HEK293 (cell line): ENCODE measurements around the gene ZGPAT.
A peak's percentile ranks its signal among the peaks of the same experiment; 100 is the strongest.

ENCODE experiments used
- CTCF ChIA-PET: fragments of 350-600 bp; formaldehyde crosslinking; extraction: SDS; loops from one replicate; lab custom pipeline; 2021; ENCODE audit warnings: antibody characterized with exemption; lab: Yijun Ruan, JAX
- POLR2A ChIA-PET: fragments of 300-600 bp; formaldehyde crosslinking; extraction: SDS; loops from one replicate; lab custom pipeline; 2020; ENCODE audit warnings: antibody characterized with exemption, inconsistent platforms; lab: Yijun Ruan, JAX
- H3K27ac ChIP-seq: fragments of 200-500 bp; sonication (Bioruptor generic); 2 replicates; pipeline ENCODE4 v1.5.1; 2014; ENCODE audit warnings: low read depth, low read length, control low read depth, inconsistent platforms; ENCODE audit errors: extremely low read depth
- H3K36me3 ChIP-seq, 2 experiments: fragments of 200-500 bp in 1 of 2; sonication (Bioruptor generic) in 1 of 2; 1 replicate in 1 of 2; 2 replicates in 1 of 2; pipeline ENCODE4 v1.5.1; 2014 to 2017; ENCODE audit warnings: inconsistent platforms in 2 of 2, low read length in 2 of 2; ENCODE audit not compliant: control insufficient read depth in 2 of 2, insufficient read depth in 1 of 2
- H3K4me1 ChIP-seq: fragments of 200-500 bp; sonication (Bioruptor generic); 2 replicates; pipeline ENCODE4 v1.5.1; 2014; ENCODE audit warnings: mild to moderate bottlenecking, low read length, inconsistent platforms; ENCODE audit not compliant: control insufficient read depth, insufficient read depth
- H3K4me3 ChIP-seq: 2 replicates; pipeline ENCODE4 v1.5.1; 2011; ENCODE audit warnings: low read depth, mild to moderate bottlenecking, control low read depth, low read length, moderate library complexity
- H3K9me3 ChIP-seq: fragments of 200-500 bp; sonication (Bioruptor generic); 2 replicates; pipeline ENCODE4 v1.5.1; 2014; ENCODE audit warnings: low read depth, low read length, inconsistent platforms; ENCODE audit not compliant: control insufficient read depth, insufficient read depth
- INSM2 ChIP-seq: fragments of 450-650 bp; formaldehyde crosslinking; IDR thresholded peaks from 2 replicates; pipeline ENCODE4 v1.5.1; 2016; ENCODE audit warnings: missing biosample characterization, missing genetic modification characterization
- KLF16 ChIP-seq: fragments of 450-650 bp; formaldehyde crosslinking; IDR thresholded peaks from 2 replicates; pipeline ENCODE4 v1.5.1; 2017; ENCODE audit warnings: missing biosample characterization, missing genetic modification characterization
- KLF8 ChIP-seq: fragments of 450-650 bp; formaldehyde crosslinking; IDR thresholded peaks from 2 replicates; pipeline ENCODE4 v1.5.1; 2016; ENCODE audit warnings: missing biosample characterization, missing genetic modification characterization
- TCF7L2 ChIP-seq: IDR thresholded peaks from 2 replicates; pipeline ENCODE4 v1.6.1; 2011; ENCODE audit warnings: low read depth, mild to moderate bottlenecking, inconsistent platforms, low read length, moderate library complexity, borderline replicate concordance
- ZBTB11 ChIP-seq: fragments of 450-650 bp; formaldehyde crosslinking; conservative IDR thresholded peaks from 2 replicates; pipeline ENCODE4 v1.5.1; 2016; ENCODE audit warnings: low read depth, missing biosample characterization, missing genetic modification characterization
- ZBTB6 ChIP-seq: fragments of 450-650 bp; formaldehyde crosslinking; IDR thresholded peaks from 2 replicates; pipeline ENCODE4 v1.5.1; 2017; ENCODE audit warnings: missing biosample characterization, missing genetic modification characterization
- ZNF280D ChIP-seq: fragments of 450-650 bp; formaldehyde crosslinking; IDR thresholded peaks from 2 replicates; pipeline ENCODE4 v1.5.1; 2016; ENCODE audit warnings: missing biosample characterization, missing genetic modification characterization
- ZNF292 ChIP-seq: fragments of 450-650 bp; formaldehyde crosslinking; IDR thresholded peaks from 2 replicates; pipeline ENCODE4 v1.5.1; 2016; ENCODE audit warnings: low read depth, missing biosample characterization, missing genetic modification characterization, borderline replicate concordance
- ZNF302 ChIP-seq: fragments of 450-650 bp; formaldehyde crosslinking; IDR thresholded peaks from 2 replicates; pipeline ENCODE4 v1.5.1; 2016; ENCODE audit warnings: missing biosample characterization, missing genetic modification characterization, low read depth
- ZNF350 ChIP-seq: fragments of 450-650 bp; formaldehyde crosslinking; IDR thresholded peaks from 2 replicates; pipeline ENCODE4 v1.5.0; 2017; ENCODE audit warnings: missing biosample characterization, mild to moderate bottlenecking, missing genetic modification characterization
- ZNF354C ChIP-seq: fragments of 450-650 bp; formaldehyde crosslinking; IDR thresholded peaks from 2 replicates; pipeline ENCODE4 v1.5.1; 2016; ENCODE audit warnings: missing biosample characterization, missing genetic modification characterization, low read depth, borderline replicate concordance
- ZNF362 ChIP-seq: fragments of 450-650 bp; formaldehyde crosslinking; IDR thresholded peaks from 2 replicates; pipeline ENCODE4 v1.5.1; 2016; ENCODE audit warnings: missing biosample characterization, missing genetic modification characterization
- ZNF488 ChIP-seq: fragments of 450-650 bp; formaldehyde crosslinking; IDR thresholded peaks from 2 replicates; pipeline ENCODE4 v1.5.1; 2016; ENCODE audit warnings: missing biosample characterization, missing genetic modification characterization
- ZNF585B ChIP-seq: fragments of 450-650 bp; formaldehyde crosslinking; IDR thresholded peaks from 2 replicates; pipeline ENCODE4 v1.5.1; 2016; ENCODE audit warnings: missing biosample characterization, missing genetic modification characterization
- ZNF692 ChIP-seq: fragments of 450-650 bp; formaldehyde crosslinking; IDR thresholded peaks from 2 replicates; pipeline ENCODE4 v1.5.1; 2016; ENCODE audit warnings: missing biosample characterization, missing genetic modification characterization
- ZNF830 ChIP-seq: fragments of 450-650 bp; IDR thresholded peaks from 2 replicates; pipeline ENCODE4 v1.5.0; 2018; ENCODE audit warnings: missing biosample characterization, missing genetic modification characterization, low read depth, mild to moderate bottlenecking, moderate library complexity
- ZSCAN30 ChIP-seq: fragments of 450-650 bp; IDR thresholded peaks from 2 replicates; pipeline ENCODE4 v1.5.1; 2018; ENCODE audit warnings: missing biosample characterization, mild to moderate bottlenecking, missing genetic modification characterization, moderate library complexity
- ZXDB ChIP-seq: fragments of 450-650 bp; formaldehyde crosslinking; IDR thresholded peaks from 2 replicates; pipeline ENCODE4 v1.5.1; 2016; ENCODE audit warnings: missing biosample characterization, missing genetic modification characterization

The ZGPAT gene

GRCh38 chr20:63704749-63705117 is 3.1 kb upstream of the ZGPAT start:
- peaks cover 7 to 52% of the 10 kb centered on the region in 2 experiments; a peak in 2 of 3 replicates for H3K36me3 ChIP-seq
- no peaks in the 10 kb centered on the region for H3K9me3 ChIP-seq
- POLR2A ChIA-PET = no interaction called here
- 0 out of 2 replicates have a peak, but pooled peaks cover 3% of the 10 kb centered on the region for H3K4me1 ChIP-seq
- no peak for TF ChIP-seq ZNF350
- peak; percentile 55 for TF ChIP-seq ZNF692 (tag by site-specific recombination)
- no peak for TF ChIP-seq ZNF280D (tag by site-specific recombination)
- TF ChIP-seq ZNF302 = no peak
- TF ChIP-seq TCF7L2 = no peak
- no peak overlapping the region for H3K27ac ChIP-seq
- no peak overlapping the region for H3K4me3 ChIP-seq
- CTCF ChIA-PET = no interaction called here

- Histone ChIP-seq H3K4me1 (0 out of 2 replicates have a peak, but pooled peaks cover 3% of the 10 kb centered on the region), H3K4me3 (no peak overlapping the region), H3K27ac (no peak overlapping the region), H3K9me3 (no peaks in the 10 kb centered on the region), H3K36me3 (peaks cover 12 to 53% of the 10 kb centered on the region in 2 experiments)
- ChIA-PET CTCF (interaction anchor here (0.7 kb wide), 1 partner anchor 33 kb away, joined by 3 read pairs; no protein-coding TSS in a partner anchor), POLR2A (interaction anchor here (1.2 to 3.3 kb wide), 2 partner anchors 8 to 35 kb away, joined by 3 to 13 read pairs; no protein-coding TSS in a partner anchor)
- no peak for TF ChIP-seq ZNF488 (tag by site-specific recombination)
- no peak for TF ChIP-seq ZXDB (tag by site-specific recombination)
- TF ChIP-seq ZSCAN30 = no peak
- no peak for TF ChIP-seq KLF8 (tag by site-specific recombination)
- no peak for TF ChIP-seq ZBTB6 (tag by site-specific recombination)
- no peak for TF ChIP-seq ZBTB11 (tag by site-specific recombination)
- TF ChIP-seq ZNF830 (tag by site-specific recombination) = no peak
- no peak for TF ChIP-seq INSM2 (tag by site-specific recombination)
- no peak for TF ChIP-seq ZNF354C (tag by site-specific recombination)
- TF ChIP-seq ZNF585B (tag by site-specific recombination) = no peak
- no peak for TF ChIP-seq ZNF292 (tag by site-specific recombination)
- TF ChIP-seq KLF16 = no peak
- no peak for TF ChIP-seq ZNF362 (tag by site-specific recombination)
These were observed 2.4 kb upstream of the ZGPAT start for GRCh38 chr20:63705232-63706026.
